DMS53 treated with DMSO at 0.1 percent for 48 hours (cell line): ENCODE data around the gene SSNA1.

Experiments used
- DNase-seq: peaks from one replicate; lab custom pipeline; 2025; ENCODE audit not compliant: unreplicated experiment; lab: John Stamatoyannopoulos, UW

SSNA1 gene

GRCh38 chr9:137188490-137189296 lies at the start of gene SSNA1, which contains the start of gene ANAPC2:
SSNA1 (plus strand) TSS chr9:137188676; CDS start chr9:137188727, 51 bp downstream.
ANAPC2 (minus strand) TSS chr9:137188560; CDS start chr9:137188532, 28 bp downstream.
- DNase-seq, result peak; percentile 88

- DNase-seq, result no peak
Observed at GRCh38 chr9:137138722-137139467, 49.6 kb upstream of the SSNA1 start, which contains the start of gene GRIN1. GRIN1 (plus strand) TSS chr9:137139154; CDS start chr9:137139487, 333 bp downstream.

- DNase-seq, result no peak
Observed at GRCh38 chr9:137139468-137140150, 48.9 kb upstream of the SSNA1 start.

- no peak for DNase-seq
Observed at GRCh38 chr9:137140151-137141012, 48.1 kb upstream of the SSNA1 start.

GRCh38 chr9:137141050-137141810 lies 47.2 kb upstream of the SSNA1 start:
- DNase-seq, result no peak

GRCh38 chr9:137141976-137142936 lies 46.2 kb upstream of the SSNA1 start:
- DNase-seq, result no peak

GRCh38 chr9:137143459-137143858 lies 45.0 kb upstream of the SSNA1 start:
- no peak for DNase-seq

GRCh38 chr9:137145731-137146526 lies 42.5 kb upstream of the SSNA1 start:
- DNase-seq, result no peak

- DNase-seq, result no peak
Observed at GRCh38 chr9:137146527-137146918, 42.0 kb upstream of the SSNA1 start.

GRCh38 chr9:137147091-137147792 lies 41.2 kb upstream of the SSNA1 start:
- DNase-seq, result no peak

- DNase-seq, result no peak
Observed at GRCh38 chr9:137147793-137148160, 40.7 kb upstream of the SSNA1 start.

- no peak for DNase-seq
Observed at GRCh38 chr9:137148242-137148641, 40.2 kb upstream of the SSNA1 start.

- DNase-seq, result peak; percentile 51
Observed at GRCh38 chr9:137148661-137149060, 39.8 kb upstream of the SSNA1 start.

- no peak for DNase-seq
Observed at GRCh38 chr9:137149363-137149762, 39.1 kb upstream of the SSNA1 start.

GRCh38 chr9:137149942-137150616 lies 38.4 kb upstream of the SSNA1 start:
- DNase-seq, result no peak

- DNase-seq, result no peak
Observed at GRCh38 chr9:137150617-137151457, 37.6 kb upstream of the SSNA1 start.
